ENCODE results near the gene MST1R. TPM values are rescaled to one million over a fixed set of nuclear protein-coding genes. Genes with fewer than 3 reads are reported as not detected.
A peak's percentile ranks its signal among the peaks of the same experiment; 100 is the strongest.

Gene MST1R
- total and polyA plus RNA-seq, 2 of the 4 experiments (the other 2 are of a cell fraction), result under 0.01 to 0.14 TPM

DNA sequence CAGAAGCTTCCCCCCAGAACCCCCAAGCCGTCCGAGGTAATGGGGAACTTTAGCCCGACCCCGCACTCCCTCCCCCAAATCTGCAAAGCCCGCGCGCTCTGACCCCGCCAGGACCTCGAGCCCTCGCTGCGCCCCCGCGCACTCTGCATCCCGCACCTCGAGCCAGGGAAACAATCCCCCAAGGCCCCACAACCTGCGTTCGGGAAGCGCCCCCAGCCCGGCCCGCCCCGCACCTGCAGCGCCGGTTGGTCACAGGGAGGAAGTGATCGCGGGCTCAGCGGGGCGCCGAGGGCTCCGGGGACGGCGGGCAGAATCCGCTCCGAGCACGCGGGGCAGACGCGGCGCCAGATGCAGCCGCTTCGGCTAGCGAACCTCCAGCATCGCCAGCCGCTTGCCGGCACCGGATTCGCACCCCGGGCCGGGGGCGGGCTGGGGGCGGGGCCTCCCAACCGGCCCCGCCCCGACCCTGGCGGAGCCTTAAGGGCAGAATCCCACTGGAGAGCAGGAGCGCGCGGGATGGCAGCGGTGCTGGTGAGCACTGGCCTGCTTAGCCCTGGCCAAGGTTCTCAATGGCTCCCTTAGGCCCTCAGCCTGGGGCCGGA lies 34.0 kb downstream of the MST1R start, which contains the start of gene CAMKV:
Gene CAMKV (minus strand): TSS at position 382 of the 602 bp plus-strand sequence. CDS start 7,518 bp downstream, outside the sequence.
- in situ Hi-C loops (cut with MboI; ENCODE audit: low sequenced_read_pairs), result no loop called here

More for the DNA sequence above, 34.0 kb downstream of the MST1R start, which contains the start of gene CAMKV:
- H3K4me1 ChIP-seq (ENCODE audit: control insufficient read depth, insufficient read depth, low read length), result no peaks in the 10 kb centered on the region
- no peak within 1 kb of the TSS for H3K14ac ChIP-seq (replicated peaks; ENCODE audit: low read depth, low read length)
- no peak for TF ChIP-seq MAFK (IDR thresholded peaks at IDR 0.05; ENCODE audit: low read depth, low read length)
- TF ChIP-seq CEBPB (IDR thresholded peaks at IDR 0.05; ENCODE audit: low read depth, low read length), result no peak
- no peak for TF ChIP-seq NFE2L2 (IDR thresholded peaks at IDR 0.05; ENCODE audit: low read depth, low read length)
- TF ChIP-seq RAD21 (IDR thresholded peaks at IDR 0.05; ENCODE audit: low read length), result no peak
- no peak within 1 kb of the TSS for H3K18ac ChIP-seq (ENCODE audit: low read depth, low read length)
- no peaks in the 10 kb centered on the region for H3K9me3 ChIP-seq (ENCODE audit: control insufficient read depth, insufficient read depth, low read length)
- no peak within 1 kb of the TSS; the same call in 1 of the 2 replicates for H3K4me2 ChIP-seq (ENCODE audit: low read depth, low read length)
- H2BK15ac ChIP-seq (ENCODE audit: low read depth, low read length), result no peak within 1 kb of the TSS
- no peak within 1 kb of the TSS for H3K4ac ChIP-seq (ENCODE audit: low read depth, low read length)
- H3K23ac ChIP-seq (ENCODE audit: low read depth, low read length), result no peak within 1 kb of the TSS
- no peak within 1 kb of the TSS for H3K56ac ChIP-seq (ENCODE audit: extremely low read depth, insufficient read depth, low read length)
- H2BK5ac ChIP-seq (ENCODE audit: low read depth, low read length, poor library complexity, severe bottlenecking), result no peak within 1 kb of the TSS
- ATAC-seq (ENCODE audit: low read depth) (peak; percentile 53; the same call in 1 of the 2 replicates), DNase-seq (no peak)
- H4K8ac ChIP-seq (ENCODE audit: low read depth in 2 of 2, low read length in 2 of 2), result no peak within 1 kb of the TSS
- BruUV-seq (replicated peaks), result no TSS peak
- 4% methylated on average over 20 of the region's 59 CpGs; no CpG with 5 or more reads in 1 of the 2 experiments for WGBS, 2 experiments (ENCODE audit: extremely low coverage in 2 of 2, insufficient read length in 1 of 2)
- H2AK9ac ChIP-seq (replicated peaks; ENCODE audit: low read depth, low read length, poor library complexity), result no peak within 1 kb of the TSS
- POLR2A ChIA-PET (ENCODE audit: unreplicated experiment), result no interaction called here
- H2AFZ ChIP-seq (replicated peaks; ENCODE audit: low read length, poor library complexity), result peak within 1 kb of the TSS; percentile 49
- H2BK20ac ChIP-seq (ENCODE audit: low read depth, low read length), result no peak within 1 kb of the TSS
- H4K5ac ChIP-seq (ENCODE audit: low read depth, low read length), result no peak within 1 kb of the TSS
- no peak within 1 kb of the TSS for H4K91ac ChIP-seq (ENCODE audit: insufficient read depth, low read depth, low read length)
- H3K79me1 ChIP-seq (ENCODE audit: low read depth in 1 of 2, low read length in 2 of 2), result no peaks in the 10 kb centered on the region
- H2BK120ac ChIP-seq (ENCODE audit: low read depth, low read length), result no peak within 1 kb of the TSS
- no peak within 1 kb of the TSS for H3K4me3 ChIP-seq (ENCODE audit: insufficient read depth, low read depth, low read length)
- H3K27me3 ChIP-seq (ENCODE audit: control insufficient read depth, insufficient read depth, low read length), result peaks cover 72% of the 10 kb centered on the region
- H3K9ac ChIP-seq (ENCODE audit: low read depth, low read length), result no peak within 1 kb of the TSS
- no peaks in the 10 kb centered on the region for H3K9me1 ChIP-seq (ENCODE audit: insufficient read depth, low read length)
- CTCF ChIA-PET, result no interaction called here
- H3K27ac ChIP-seq (ENCODE audit: insufficient read depth, low read length), result no peak within 1 kb of the TSS
- intact Hi-C loops (cut with micrococcal nuclease) (no loop called here), dilution Hi-C loops (cut with HindIII; ENCODE audit: low sequenced_read_pairs, unreplicated experiment) (no loop called here)
- no peaks in the 10 kb centered on the region for H3K36me3 ChIP-seq (ENCODE audit: control insufficient read depth, insufficient read depth, low read length)
- H2AK5ac ChIP-seq (ENCODE audit: low read depth, low read length), result no peak within 1 kb of the TSS
- H4K20me1 ChIP-seq (ENCODE audit: insufficient read depth, low read length), result no peaks in the 10 kb centered on the region
